Lung (tissue), 16 donors: ENCODE measurements around the gene MFN1. TPM values are rescaled to one million over a fixed set of nuclear protein-coding genes. Genes with fewer than 3 reads are reported as not detected.

Experiments
- ATAC-seq: fragments of 200-7000 bp; cut with Tn5 transposase; one replicate; pipeline ENCODE4 v1.9.1; 2020; ENCODE audit warnings: moderate number of reproducible peaks; ENCODE audit not compliant: insufficient read depth, low FRiP score
- DNase-seq, 3 donors: peaks; one replicate each; pipeline ENCODE4 v3.0.0-alpha.2; 2013 to 2017
- H3K27ac ChIP-seq, 2 donors: one replicate each; pipeline ENCODE4 v1.5.1; 2013; ENCODE audit warnings: mild to moderate bottlenecking in 2 of 2, moderate library complexity in 2 of 2, control low read depth in 1 of 2, inconsistent platforms in 1 of 2, low read depth in 1 of 2, low read length in 1 of 2
- H3K27me3 ChIP-seq, 3 donors: one replicate each; pipeline ENCODE4 v1.5.1; 2013; ENCODE audit warnings: low read length in 2 of 3; ENCODE audit not compliant: control insufficient read depth in 3 of 3, insufficient read depth in 3 of 3
- H3K36me3 ChIP-seq, 4 donors: one replicate each; pipeline ENCODE4 v1.5.1; 2013; ENCODE audit warnings: low read length in 4 of 4, mild to moderate bottlenecking in 1 of 4, moderate library complexity in 1 of 4; ENCODE audit not compliant: control insufficient read depth in 4 of 4, insufficient read depth in 4 of 4
- H3K4me1 ChIP-seq, 5 donors: one replicate each; pipeline ENCODE4 v1.5.1; 2013; ENCODE audit warnings: low read length in 5 of 5, mild to moderate bottlenecking in 2 of 5, moderate library complexity in 1 of 5; ENCODE audit not compliant: control insufficient read depth in 5 of 5, insufficient read depth in 5 of 5
- H3K4me3 ChIP-seq: one replicate; pipeline ENCODE4 v1.5.1; 2013; ENCODE audit warnings: mild to moderate bottlenecking, control low read depth, moderate library complexity
- H3K9ac ChIP-seq, 2 donors: one replicate each; pipeline ENCODE4 v1.5.1; 2013; ENCODE audit warnings: low read length in 2 of 2, control low read depth in 1 of 2; ENCODE audit not compliant: insufficient read depth in 1 of 2
- H3K9me3 ChIP-seq, 4 donors: one replicate each; pipeline ENCODE4 v1.5.1; 2013; ENCODE audit warnings: low read length in 3 of 4, mild to moderate bottlenecking in 1 of 4, moderate library complexity in 1 of 4; ENCODE audit not compliant: control insufficient read depth in 4 of 4, insufficient read depth in 3 of 4
- WGBS, 2 donors: extraction: QIAGEN DNeasy Blood & Tissue Kit; methylation state at CpG; one replicate each; pipeline ENCODE4 v1.1.7; 2013; 5-methylcytosine and 5-hydroxymethylcytosine counted together
- long read RNA-seq, 5 donors: transcript quantifications; one replicate each; lab custom pipeline, GENCODE V29; 2026
- polyA plus RNA-seq, 2 donors: library from polyadenylated mRNA; stranded (reverse); fragments of 200-250 nt; gene quantifications; one replicate each; pipeline ENCODE4 v1.2.1, GENCODE V29; 2013
- total RNA-seq, 2 donors: library from RNA; depleted of rRNA in 1 of 2; stranded (reverse); fragments of >200 nt in 1 of 2; gene quantifications; one replicate each; pipeline ENCODE4 v1.2.1, GENCODE V29; 2014 to 2021
- TF ChIP-seq, protein P1 (sequence below): IDR thresholded peaks from 2 replicates; pipeline ENCODE4 v1.5.1; 2012; ENCODE audit warnings: mild to moderate bottlenecking; ENCODE audit errors: control extremely low read depth, extremely low read depth
- donor health status: control.
- donor health status: control.
- donor health status: Bipolar disorder and iron deficiency.
- donor health status: healthy.
- donor health status: DM: yes; HTN: yes; CAD: no.

Gene MFN1
- total RNA-seq (100 to 1,000 TPM in 1 of 2 donors, 10 to 100 TPM in 1; 40.4 to 108 TPM), polyA plus RNA-seq (10 to 100 TPM; 13.2 to 13.8 TPM)
- long read RNA-seq, donor 1, full-length matches to known transcripts = 5 of 28 reads
- long read RNA-seq, donor 1, partial matches to known transcripts = 23 of 28 reads
- long read RNA-seq, donor 1, other reads (novel, unspliced or antisense) = 0 of 28 reads
- long read RNA-seq, donor 2, full-length matches to known transcripts = 1 of 1 reads
- long read RNA-seq, donor 2, partial matches to known transcripts = 0 of 1 reads
- long read RNA-seq, donor 2, other reads (novel, unspliced or antisense) = 0 of 1 reads
- long read RNA-seq, donor 3, full-length matches to known transcripts = 3 of 3 reads
- long read RNA-seq, donor 3, partial matches to known transcripts = 0 of 3 reads
- long read RNA-seq, donor 3, other reads (novel, unspliced or antisense) = 0 of 3 reads
- long read RNA-seq, donor 4, partial matches to known transcripts = 0 of 1 reads
- long read RNA-seq, donor 4, other reads (novel, unspliced or antisense) = 0 of 1 reads
- long read RNA-seq, donor 5, partial matches to known transcripts = 6 of 6 reads
- long read RNA-seq, donor 5, other reads (novel, unspliced or antisense) = 0 of 6 reads

DNA sequence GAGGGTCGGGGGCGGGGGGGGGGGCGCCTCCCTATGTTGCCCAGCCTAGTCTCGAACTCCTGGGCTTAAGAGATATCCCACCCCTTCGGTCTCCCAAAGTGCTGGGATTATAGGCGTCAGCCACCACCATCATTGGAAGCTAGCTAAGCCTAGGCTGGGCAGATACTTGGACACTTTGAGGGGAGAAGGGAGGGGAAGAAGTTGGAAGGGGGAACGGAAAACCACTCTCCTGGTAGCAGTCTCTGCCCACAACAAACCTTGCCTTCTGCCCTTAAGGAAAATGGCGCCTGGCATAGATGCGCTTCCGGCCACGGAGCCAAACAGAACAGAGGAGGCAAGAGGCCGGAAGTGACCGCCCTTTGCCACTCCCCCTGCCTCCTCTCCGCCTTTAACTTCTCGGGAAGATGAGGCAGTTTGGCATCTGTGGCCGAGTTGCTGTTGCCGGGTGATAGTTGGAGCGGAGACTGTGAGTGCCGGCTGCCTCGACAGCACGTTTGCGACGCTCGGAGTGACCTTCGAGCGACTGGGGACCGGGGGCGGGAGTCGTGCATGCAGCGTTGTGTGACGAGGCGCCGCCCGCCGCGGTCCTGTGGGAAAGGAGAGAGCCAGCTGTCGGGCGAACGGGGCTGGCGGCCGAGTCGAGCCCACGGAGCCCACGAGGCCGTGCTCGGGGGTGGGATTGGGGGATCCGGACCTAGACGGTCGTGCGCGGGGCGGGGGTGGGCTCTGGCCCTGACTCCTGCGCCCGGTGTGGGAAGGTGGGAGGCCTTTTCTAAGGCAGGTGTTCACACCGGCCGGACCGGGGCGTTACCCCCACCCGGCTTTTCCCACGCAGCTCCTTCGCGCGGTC is at the start of gene MFN1:
Gene MFN1 (plus strand): TSS at position 365 of the 850 bp plus-strand sequence. CDS start 1,143 bp downstream, outside the sequence.
- peaks cover 0 to 14% (median 10%) of the 10 kb centered on the region in 4 donors for H3K36me3 ChIP-seq
- H3K9ac ChIP-seq = peak within 1 kb of the TSS; percentile 56 to 86
- H3K9me3 ChIP-seq = no peaks in the 10 kb centered on the region
- ATAC-seq (peak; percentile 99), DNase-seq (peak; percentile 96 to 99 (median 99))
- TF ChIP-seq, protein P1, sequence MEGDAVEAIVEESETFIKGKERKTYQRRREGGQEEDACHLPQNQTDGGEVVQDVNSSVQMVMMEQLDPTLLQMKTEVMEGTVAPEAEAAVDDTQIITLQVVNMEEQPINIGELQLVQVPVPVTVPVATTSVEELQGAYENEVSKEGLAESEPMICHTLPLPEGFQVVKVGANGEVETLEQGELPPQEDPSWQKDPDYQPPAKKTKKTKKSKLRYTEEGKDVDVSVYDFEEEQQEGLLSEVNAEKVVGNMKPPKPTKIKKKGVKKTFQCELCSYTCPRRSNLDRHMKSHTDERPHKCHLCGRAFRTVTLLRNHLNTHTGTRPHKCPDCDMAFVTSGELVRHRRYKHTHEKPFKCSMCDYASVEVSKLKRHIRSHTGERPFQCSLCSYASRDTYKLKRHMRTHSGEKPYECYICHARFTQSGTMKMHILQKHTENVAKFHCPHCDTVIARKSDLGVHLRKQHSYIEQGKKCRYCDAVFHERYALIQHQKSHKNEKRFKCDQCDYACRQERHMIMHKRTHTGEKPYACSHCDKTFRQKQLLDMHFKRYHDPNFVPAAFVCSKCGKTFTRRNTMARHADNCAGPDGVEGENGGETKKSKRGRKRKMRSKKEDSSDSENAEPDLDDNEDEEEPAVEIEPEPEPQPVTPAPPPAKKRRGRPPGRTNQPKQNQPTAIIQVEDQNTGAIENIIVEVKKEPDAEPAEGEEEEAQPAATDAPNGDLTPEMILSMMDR = no peak
- 0% methylated on average over 61 to 63 of the region's 63 CpGs for whole genome bisulfite sequencing, 2 donors
- peaks cover 0 to 10% (median 5%) of the 10 kb centered on the region in 5 donors for H3K4me1 ChIP-seq
- no peaks in the 10 kb centered on the region for H3K27me3 ChIP-seq
- peak within 1 kb of the TSS; percentile 84 to 93 for H3K27ac ChIP-seq
- H3K4me3 ChIP-seq = peak within 1 kb of the TSS; percentile 100

DNA sequence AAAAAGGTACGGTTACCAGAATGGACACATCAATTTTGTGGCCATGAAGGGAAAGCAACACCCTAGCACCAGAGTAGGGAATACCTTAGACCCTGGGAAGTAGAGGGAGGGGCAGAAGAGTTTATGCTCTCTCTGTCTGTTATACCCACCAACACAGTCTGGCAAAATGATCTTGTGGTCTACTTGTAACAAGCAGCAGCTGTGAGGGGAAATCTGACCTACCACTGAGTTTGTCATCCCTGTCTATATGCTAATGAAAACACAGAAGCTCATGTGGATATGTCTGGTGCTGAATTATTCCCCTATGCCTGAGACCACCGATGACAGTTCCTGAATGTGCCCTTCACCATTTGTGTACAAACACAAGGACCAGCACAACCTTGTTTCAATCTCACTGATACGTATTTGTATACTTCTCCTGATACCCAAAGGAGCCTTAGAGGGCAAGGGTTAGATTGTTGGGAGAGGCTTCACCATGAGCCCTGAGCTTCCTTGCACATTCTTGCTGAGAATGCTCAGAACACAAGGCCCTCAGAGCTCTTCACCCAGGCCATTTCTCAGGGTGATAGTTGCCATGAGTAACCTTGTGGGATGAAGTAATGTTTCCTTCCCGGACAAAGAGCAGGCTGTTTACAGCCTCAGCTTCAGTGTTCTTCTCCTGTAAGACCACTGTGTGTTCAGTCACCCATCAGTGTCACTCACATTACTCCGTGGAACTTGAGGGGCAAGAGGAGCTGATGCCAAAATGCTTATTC is 49.4 kb upstream of the MFN1 start:
- H3K4me1 ChIP-seq = no peaks in the 10 kb centered on the region
- H3K27ac ChIP-seq = no peak overlapping the region
- H3K4me3 ChIP-seq = no peak overlapping the region
- H3K9ac ChIP-seq = no peak overlapping the region
- no peaks in the 10 kb centered on the region for H3K27me3 ChIP-seq
- 74 to 75% methylated on average over 5 of the region's 5 CpGs for WGBS, 2 donors
- H3K36me3 ChIP-seq = no peaks in the 10 kb centered on the region
- TF ChIP-seq, protein P1 = no peak
- no peak for ATAC-seq
- H3K9me3 ChIP-seq = no peaks in the 10 kb centered on the region
- no peak for DNase-seq

DNA sequence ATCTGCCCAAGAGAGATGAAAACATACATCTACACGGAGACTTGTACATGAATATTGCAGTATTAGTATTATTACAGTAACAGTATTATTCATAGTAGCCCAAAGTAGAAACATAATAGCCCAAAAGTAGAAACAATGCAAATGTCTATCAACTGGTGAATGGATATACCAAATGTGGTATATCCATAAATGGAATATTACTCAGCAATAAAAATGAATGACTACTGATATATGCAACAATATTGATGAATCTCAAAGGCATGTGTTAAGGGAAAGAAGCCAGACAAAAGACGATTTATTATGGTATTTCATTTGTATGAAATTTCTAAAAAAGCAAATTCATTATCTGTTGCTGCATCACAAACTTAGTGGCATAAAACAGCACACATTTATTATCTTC is 48.2 kb upstream of the MFN1 start:
- no peak overlapping the region for H3K27ac ChIP-seq
- no peak overlapping the region for H3K9ac ChIP-seq
- H3K4me1 ChIP-seq = no peaks in the 10 kb centered on the region
- no peak overlapping the region for H3K4me3 ChIP-seq
- no peaks in the 10 kb centered on the region for H3K27me3 ChIP-seq
- no peaks in the 10 kb centered on the region for H3K9me3 ChIP-seq
- TF ChIP-seq, protein P1 = no peak
- DNase-seq (no peak), ATAC-seq (no peak)
- H3K36me3 ChIP-seq = no peaks in the 10 kb centered on the region
- 94 to 95% methylated on average over 2 of the region's 2 CpGs for WGBS, 2 donors
